Head of caudate nucleus (tissue), 42 donors: ENCODE results near the gene TJP1.
A peak's percentile ranks its signal among the peaks of the same experiment; 100 is the strongest.
"Not testable (repeated sequence)": the region's sequence is repeated elsewhere in the genome, so short reads cannot be mapped to it uniquely, and the experiment has no call there.

Source experiments
- DNase-seq, 42 donors: peaks; one replicate each; pipeline versions ENCODE4 v3.0.0 to v3.0.0-alpha.2; 2020 to 2021; ENCODE audit warnings: mixed read lengths in 7 of 42
- intact Hi-C: fragments of 100-400 bp; cut with DNase I; formaldehyde crosslinking; loops from one replicate; pipeline ENCODE4 v1.15.0; 2022

Gene TJP1

DNA sequence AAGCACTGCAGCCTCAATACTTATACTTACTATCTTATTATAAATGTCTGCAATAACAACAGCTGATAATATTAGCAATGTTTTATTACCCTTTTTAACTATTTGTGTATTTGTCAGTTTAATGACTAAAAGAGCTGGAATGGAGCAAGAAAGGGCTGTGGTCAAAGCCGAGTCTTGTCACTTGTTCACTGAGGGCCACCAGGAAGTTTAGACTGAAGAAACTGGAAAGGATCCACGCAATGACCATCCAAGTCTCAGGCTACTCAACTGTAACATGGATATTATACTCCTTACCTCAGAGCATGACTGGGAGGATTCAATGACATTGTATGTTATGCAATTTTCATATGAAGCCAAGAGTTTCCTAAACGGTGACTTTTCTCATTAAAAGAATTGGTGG, 90.4 kb downstream of the TJP1 start:
- intact Hi-C loops, result no loop called here
- DNase-seq, result no peak

DNA sequence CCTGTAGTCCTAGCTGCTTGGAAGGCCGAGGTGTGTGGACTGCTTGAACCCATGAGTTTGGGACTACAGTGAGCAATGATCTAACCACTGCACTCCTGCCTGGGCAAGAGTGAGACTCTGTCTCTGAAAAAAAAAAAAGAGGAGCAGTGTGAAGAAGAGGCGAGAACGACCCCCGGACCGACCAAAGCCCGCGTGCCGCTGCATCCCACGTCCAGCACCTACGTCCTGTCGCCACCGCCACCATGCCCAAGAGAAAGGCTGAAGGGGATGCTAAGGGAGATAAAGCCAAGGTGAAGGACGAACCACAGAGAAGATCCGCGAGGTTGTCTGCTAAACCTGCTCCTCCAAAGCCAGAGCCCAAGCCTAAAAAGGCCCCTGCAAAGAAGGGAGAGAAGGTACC, 91.8 kb downstream of the TJP1 start:
- intact Hi-C loops, result not testable (repeated sequence)

DNA sequence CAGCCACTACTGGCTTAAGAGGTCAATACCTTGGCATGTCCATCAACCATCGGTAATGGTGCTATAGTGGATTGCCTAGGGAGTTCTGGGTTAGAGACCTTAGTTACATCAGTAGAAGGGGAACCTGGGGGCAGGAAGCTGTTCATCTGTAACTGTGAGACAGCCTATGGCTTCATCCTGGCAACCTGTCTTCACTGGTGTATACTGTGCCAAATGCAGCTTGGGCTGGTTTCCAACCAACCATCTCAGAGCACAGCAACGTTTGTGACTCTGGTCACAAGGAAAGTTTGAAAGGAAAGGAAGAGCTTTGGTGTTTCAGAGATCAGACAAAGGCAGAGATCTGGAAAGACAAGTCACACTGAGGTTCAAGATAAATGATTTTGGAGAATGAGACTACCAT, 93.8 kb downstream of the TJP1 start:
- intact Hi-C loops, result no loop called here
- DNase-seq, result no peak

More for the DNA sequence above, 91.8 kb downstream of the TJP1 start:
- DNase-seq, result not testable (repeated sequence)

DNA sequence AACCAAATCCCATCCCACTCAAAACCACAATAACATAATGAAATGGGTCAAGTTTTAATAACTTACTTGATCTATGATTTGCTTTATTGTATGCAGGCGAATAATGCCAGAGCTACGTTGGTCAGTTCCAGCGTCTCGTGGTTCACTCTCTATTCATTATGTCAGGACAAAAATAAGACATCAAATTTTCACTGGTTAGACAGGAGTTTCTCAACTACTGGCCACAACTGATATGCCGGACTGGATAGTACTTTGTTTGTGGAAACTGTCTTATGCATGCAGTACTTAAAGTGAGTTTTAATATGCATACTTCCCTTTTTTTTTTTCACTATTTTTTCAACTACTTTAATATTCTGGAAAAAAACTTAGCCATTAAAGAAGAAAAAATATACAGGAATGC, 94.4 kb downstream of the TJP1 start:
- intact Hi-C loops, result no loop called here
- no peak for DNase-seq

DNA sequence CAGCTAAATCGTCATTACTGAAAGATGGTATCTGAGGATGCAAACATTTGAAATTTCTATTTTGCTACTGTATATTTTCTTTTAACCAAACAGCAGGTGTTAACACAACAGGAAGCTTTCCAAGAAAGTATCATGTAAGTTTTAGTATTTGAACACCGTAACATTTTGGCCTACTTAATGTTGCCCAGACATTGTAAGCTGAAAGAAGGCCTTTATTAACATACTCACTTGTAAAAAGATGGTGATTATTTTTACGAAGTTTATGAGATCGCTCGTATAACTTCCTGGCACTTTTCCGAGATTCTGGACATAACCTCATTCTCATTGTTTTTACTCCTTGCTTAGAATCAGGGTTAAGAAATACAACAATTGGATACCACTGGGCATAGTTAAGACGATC, 95.7 kb downstream of the TJP1 start:
- intact Hi-C loops, result no loop called here
- DNase-seq, result no peak

DNA sequence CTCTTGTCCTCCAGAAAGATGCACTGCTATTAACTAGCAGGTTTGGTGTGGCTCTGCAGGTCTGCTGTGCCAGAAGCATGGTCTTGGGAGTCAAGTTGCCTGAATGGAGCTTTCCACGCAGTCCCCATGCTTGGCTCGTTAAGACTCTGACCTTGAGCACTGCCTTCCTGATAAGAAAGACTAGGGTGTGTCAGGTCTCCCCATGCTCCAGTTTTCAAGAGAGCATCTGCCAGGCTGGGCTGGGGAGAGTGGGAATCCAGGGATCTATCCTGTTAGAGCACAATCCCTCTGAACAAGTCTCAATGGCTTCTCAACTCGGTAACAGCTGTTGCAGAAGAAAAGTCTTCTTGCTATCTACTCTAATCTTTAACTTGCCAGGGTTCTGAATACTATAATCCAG, 98.2 kb downstream of the TJP1 start:
- no peak for DNase-seq
- intact Hi-C loops, result no loop called here

DNA sequence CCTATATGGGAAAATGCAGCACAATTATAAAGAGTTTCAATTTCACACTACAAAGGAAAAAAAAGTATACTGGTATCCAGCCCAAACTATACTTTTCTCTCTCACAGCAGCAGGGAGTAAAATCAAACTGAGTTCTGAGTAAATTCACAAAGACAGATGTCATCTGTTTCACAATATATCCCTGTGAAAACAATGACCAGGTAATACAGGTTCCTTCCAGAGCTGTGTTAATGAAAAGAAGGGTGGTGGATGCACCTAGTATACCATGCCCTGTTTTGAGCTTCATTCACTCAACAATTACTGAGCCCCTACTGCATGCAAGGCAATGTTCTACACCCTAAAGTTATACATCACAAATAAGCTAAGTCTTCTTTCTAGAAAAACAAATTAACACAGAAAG, 108.5 kb downstream of the TJP1 start:
- intact Hi-C loops, result no loop called here
- DNase-seq, result no peak

DNA sequence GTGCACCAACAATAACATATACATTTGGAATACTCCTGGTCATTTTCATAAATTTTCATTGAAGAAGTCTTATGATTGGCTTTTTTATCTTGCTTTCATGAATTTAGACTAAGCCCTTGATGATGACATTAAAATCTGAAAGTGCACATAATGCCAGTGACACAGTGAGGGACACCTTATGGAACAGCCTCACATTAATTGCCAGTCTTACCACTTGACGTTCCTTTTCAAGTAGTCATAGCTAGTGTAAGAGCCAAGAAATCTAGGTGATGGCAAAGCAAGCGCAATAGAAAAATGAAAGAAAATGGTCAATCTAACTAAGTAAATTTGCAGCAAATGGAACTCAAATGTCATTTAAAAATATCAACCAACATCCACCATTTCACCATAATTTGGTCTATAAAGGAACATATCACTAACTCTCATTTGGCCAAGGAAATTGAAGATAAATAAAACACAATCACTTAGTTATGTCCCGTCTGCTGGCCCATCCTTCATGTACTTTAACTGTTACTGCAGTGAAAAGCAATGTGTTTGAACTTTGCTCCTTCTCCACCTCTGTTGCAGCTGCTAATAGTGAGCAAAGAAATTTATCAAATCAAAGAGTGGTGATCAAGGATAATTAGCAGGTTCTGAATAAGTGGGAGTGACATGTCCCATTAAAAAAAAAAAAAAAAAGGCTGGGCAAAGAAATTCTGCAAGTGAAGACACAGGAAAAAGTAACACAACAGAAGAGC, 110.0 kb downstream of the TJP1 start:
- intact Hi-C loops, result no loop called here
- DNase-seq, result no peak

DNA sequence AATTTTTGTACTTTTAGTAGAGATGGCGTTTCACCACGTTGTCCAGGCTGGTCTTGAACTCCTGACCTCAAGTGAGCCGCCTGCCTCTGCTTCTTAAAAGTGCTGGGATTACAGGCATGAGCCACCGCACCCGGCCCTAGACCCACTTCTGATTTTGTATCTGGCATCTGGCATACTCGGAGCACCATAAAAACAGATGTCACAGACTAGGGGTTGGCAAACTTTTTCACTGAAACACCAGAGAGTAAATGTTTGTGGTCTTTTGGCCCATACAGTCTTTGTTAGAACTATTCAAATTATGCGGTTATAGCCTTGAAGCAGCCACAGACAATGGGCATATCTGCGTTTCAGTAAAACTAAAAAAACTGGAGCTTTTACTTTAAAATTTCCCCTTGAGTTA, 110.7 kb downstream of the TJP1 start:
- intact Hi-C loops, result no loop called here
- no peak for DNase-seq

DNA sequence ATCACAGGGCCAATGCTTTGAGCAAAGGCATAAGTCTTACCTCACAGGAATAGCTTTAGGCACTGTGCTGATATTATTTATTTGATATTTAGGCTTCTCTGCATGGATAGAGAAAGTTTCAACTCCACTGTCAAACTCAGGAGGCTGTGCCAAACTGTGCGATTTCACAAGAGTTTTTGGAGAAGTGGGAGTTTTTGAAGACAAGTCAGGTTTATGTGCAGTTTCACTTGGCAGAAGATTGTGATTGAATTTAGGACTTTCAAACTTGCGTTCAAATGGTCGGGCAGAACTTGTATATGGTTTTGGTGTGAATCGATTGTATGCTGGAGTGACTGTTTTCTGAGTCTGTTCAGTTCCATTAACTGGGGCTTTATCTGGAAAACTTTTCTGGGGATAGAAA, 113.7 kb downstream of the TJP1 start:
- no peak for DNase-seq
- intact Hi-C loops, result no loop called here

DNA sequence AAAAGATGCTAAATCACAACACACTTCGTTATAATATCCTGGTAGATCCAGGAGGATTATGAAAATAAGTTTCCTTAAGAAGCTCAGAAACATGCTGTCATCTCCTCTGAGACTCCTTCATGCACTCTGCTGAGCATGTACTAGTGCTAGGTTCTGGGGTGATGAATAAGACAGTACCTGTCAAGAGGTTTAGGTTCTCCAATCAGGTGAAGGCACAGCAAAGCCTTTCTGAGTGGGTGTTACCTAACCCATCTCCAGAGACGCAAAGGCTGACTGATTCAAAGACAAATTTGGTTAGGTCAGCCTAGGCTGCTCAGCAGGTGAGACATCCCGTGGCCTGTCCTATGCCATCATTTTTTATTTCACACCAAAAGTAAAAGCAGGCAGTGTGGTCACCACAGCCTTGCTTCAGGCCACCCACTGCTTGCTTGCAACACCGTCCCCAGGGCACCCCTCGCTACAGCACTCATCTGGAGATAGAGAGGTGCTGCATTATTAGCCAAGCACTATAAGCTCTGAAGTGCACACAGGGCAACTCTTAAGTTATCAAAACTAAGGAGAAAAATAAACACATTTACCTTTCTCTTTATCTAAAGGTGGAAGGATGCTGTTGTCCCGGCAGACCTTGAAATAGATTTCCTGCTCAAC, 117.2 kb downstream of the TJP1 start:
- DNase-seq, result peak in 22 of 42 donors; percentile 28 to 84 (median 53)
- intact Hi-C loops, result no loop called here

DNA sequence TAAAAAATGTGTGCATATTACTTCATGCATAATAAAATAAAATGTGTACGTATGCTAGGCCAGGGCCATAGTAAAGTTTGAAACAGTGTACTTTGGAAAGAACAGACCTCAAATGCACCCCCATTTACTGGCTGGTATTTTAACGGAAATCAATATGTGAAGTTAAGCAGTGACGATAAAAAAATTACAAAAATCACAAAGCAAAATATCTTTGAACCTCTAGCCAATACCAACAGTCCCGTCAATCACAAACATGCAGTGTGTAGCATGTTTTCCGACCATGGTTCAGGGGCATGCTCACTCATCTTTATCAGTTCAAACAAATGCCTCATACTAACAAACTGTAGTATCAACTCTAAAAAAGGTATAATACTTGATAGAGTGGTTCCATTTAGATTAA, 121.1 kb downstream of the TJP1 start:
- no peak for DNase-seq
- intact Hi-C loops, result no loop called here

DNA sequence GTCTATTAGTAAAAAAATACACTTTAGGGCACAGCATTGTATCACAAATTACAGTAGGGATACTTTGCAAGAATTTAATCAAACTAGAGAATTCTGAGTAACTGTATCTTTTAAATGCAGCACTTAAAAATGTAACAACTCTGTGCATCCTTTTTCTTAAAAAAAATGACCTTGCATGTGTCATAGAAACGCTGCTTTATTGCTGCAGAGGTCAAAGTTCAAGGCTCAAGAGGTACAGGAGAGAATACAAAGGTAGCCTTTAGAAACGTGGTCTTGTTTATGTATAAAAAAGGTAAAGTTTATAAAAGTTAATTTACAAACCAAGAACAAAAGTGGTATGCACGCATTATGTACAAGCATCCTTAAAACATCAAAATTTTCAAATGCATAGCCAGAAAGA, 122.0 kb downstream of the TJP1 start:
- DNase-seq, result no peak
- intact Hi-C loops, result no loop called here

DNA sequence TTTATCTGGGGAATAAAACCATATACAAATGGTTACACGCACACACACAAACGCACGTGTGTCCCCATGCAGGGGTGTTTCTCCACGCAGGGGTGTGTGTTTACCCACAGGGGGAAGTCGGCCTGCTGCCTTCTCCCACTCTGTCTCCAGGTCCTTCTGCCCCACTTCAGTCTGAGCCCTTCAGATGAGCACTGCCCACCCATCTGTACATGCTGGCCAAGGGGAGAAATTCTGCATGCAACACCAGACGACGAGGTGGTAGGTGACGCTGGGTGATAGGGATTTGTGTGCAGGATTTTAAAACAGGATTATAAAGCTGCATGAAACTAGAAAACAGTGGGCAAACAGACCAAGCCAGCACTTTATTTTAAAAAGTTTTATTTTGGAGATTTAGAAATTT, 122.5 kb downstream of the TJP1 start:
- peak in 1 of 42 donors; percentile 33 for DNase-seq
- intact Hi-C loops, result no loop called here

DNA sequence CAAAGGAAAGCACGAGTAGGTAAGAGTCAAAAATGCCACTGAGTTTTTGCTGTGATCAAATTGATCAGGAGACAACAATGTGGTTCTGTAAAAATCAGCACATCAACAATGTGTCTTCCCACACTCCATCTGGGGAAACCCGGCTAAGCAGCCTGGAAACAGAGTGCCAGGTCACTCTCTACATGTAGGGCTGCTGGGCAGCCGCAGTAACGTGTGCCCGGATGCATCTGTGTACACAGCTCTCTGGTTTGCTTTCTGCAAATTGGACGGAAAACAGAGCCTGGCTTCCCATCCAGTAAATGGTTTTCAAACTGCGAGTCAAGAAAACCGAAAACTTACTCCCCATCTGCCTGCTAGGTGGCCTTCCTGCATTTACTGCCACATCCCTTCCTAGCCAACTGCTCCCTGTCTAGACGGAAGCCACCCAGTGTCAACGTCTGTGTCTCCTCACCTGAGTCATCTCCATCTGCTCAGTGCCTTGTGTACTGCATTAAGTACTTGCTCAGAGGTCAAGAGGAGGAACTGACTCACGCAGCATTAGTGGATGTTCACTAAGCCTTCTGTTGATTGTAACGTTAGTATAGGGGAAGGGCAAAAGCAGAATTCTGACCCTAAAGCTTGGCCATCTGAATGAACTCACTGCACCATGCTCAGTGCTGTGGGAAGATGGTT, 124.1 kb downstream of the TJP1 start:
- DNase-seq, result peak in 2 of 42 donors; percentile 7 to 60
- intact Hi-C loops, result no loop called here

DNA sequence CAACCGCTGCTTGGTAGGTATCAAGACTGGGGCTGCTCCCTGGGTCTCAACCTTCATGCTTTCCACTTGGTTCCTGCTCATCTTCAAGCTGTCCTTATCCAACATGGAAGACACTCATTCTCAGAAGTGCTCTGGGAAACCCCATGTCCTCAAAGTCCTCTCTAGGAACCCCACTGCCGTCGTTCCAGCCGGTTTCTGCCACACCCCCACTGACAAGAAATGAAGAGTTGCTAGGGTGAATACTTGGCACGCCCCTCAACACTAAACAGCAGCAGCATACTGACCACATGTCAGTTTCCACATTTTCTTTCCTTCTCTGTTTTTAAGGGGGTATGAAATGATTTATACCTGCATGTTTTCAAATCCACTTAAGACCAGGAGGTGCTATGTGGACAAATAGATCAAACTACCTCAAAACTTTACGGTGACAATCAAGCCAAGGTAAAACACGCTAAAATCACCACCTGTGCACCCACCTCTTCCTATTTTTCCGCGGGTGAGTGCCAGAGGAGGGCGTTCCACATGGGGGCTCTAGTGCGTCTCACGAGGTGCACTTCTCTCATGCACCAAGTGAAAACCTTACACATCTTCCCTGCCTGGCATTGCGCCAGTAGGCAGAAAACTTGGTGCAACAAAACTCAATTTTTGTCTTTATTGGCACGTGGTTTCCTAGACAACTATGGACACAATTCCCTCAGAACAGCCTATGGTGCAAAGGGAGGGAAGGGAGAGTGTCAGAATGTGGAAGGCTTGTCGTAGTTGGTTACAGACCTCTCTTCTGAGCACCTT, 125.1 kb downstream of the TJP1 start:
- DNase-seq, result peak in 2 of 42 donors; percentile 4 to 43
- intact Hi-C loops, result no loop called here

DNA sequence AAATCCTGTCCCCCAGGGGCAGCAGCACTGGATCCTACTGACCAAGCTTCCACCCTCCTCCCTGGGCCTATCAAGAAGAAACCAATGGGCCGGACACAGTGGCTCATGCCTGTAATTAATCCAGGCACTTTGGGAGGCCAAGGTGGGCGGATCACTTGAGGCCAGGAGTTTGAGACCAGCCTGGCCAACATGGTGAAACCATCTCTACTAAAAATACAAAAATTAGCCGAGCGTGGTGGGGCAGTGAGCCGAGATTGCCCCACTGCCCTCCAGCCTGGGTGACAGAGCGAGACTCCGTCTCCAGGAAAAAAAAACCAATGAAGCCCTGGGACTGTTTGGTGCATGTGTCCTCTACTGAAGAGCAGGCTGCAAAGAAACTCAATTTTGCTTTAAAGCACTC, 125.8 kb downstream of the TJP1 start:
- DNase-seq, result peak in 2 of 42 donors; percentile 3 to 31
- intact Hi-C loops, result not testable (repeated sequence)

DNA sequence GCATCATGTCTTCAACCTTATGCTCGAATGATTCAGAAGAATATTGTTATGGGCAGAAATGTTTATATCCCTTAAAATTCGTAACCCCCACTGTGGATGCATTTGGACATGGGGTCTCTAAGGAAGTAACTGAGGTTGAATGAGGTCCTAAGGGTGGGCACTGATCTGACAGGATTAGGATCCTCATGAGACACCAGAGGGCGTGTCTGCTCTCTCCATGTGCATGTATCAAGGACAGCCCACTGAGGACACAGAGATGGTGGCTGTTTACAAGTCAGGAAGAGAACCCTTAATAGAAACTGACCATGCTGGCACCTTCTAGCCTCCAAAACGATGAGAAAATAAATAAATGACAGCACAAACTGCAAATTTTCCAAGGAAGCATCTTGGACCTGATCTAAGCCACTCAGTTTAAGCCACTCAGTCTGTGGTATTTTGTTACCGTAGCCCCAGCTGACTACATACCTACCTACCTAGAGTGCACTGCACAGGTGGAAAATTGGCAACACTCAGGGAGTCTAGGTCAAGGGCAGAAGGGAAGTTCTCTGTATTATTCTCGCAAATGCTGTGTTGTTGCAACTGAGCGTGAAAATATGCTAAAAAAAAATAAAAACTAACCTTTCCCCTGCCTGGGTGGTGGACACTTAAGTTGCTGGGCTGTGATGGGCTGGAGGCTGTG, 126.6 kb downstream of the TJP1 start:
- intact Hi-C loops, result no loop called here

DNA sequence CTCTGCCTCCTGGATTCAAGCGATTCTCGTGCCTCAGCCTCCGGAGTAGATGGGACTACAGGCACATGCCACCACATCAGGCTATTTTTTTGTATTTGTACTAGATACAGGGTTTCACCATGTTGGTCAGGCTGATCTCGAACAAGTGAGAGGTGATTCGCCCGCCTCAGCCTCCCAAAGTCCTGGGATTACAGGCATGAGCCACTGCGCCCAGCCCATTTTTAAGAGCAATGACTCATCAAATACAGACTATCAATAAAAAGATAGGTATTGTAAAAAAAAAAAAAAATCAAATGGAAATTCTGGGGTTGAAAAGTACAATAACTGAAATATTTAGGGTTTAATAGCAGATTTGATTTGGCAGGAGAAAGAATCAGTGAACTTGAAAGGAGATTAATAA, 129.0 kb downstream of the TJP1 start:
- peak in 5 of 42 donors; percentile 2 to 42 (median 22) for DNase-seq
- intact Hi-C loops, result no loop called here

More for the DNA sequence above, 126.6 kb downstream of the TJP1 start:
- DNase-seq, result peak in 3 of 42 donors; percentile 3 to 39 (median 16)
